HCT116 (cell line): ENCODE data around the gene SLC14A1. TPM values are rescaled to one million over a fixed set of nuclear protein-coding genes. Genes with fewer than 3 reads are reported as not detected.
"Not testable (repeated sequence)": the region's sequence is repeated elsewhere in the genome, so short reads cannot be mapped to it uniquely, and the experiment has no call there.

Source experiments
- ATAC-seq: fragments of 200-7000 bp; cut with Tn5 transposase; 2 replicates; pipeline ENCODE4 v1.9.1; 2020; ENCODE audit warnings: mild to moderate bottlenecking, moderate library complexity
- BruUV-seq: library from RNA; stranded (reverse); fragments of 400-500 nt; replicated peaks from 2 replicates; lab custom pipeline; 2021; lab: Mats Ljungman, UMichigan
- CTCF ChIA-PET: fragments of 300-600 bp; sonication (Branson Sonifier 250); formaldehyde crosslinking; loops from one replicate; lab custom pipeline; 2021; ENCODE audit warnings: antibody characterized with exemption; lab: Charles Lee
- POLR2A ChIA-PET: fragments of 300-600, 350-600 bp; sonication (Branson Sonifier 250); formaldehyde crosslinking; loops from one replicate; lab custom pipeline; 2021; ENCODE audit warnings: antibody characterized with exemption; lab: Charles Lee
- RAD21 ChIA-PET, 2 experiments: fragments of 300-600 bp; sonication (Branson Sonifier 250); formaldehyde crosslinking; loops; one replicate each; lab custom pipeline; 2023; ENCODE audit warnings: low total read pairs in 2 of 2; ENCODE audit not compliant: uncharacterized antibody in 2 of 2, unreplicated experiment in 2 of 2, low non-redundant PET in 1 of 2; lab: Charles Lee
- DNase-seq: peaks from one replicate; pipeline ENCODE4 v3.0.0-alpha.2; 2010; ENCODE audit warnings: low read depth, low spot score
- H2AFZ ChIP-seq: fragments of 200-600 bp; shearing (Covaris generic), sonication (generic); 2 replicates; pipeline ENCODE4 v1.6.1; 2017; ENCODE audit warnings: low read depth, mixed run types, mixed read lengths, antibody characterized with exemption, low read length; ENCODE audit not compliant: poor library complexity, severe bottlenecking
- H3K27ac ChIP-seq: 2 replicates; pipeline ENCODE4 v1.5.1; 2012; ENCODE audit warnings: low read depth, low read length
- H3K27me3 ChIP-seq: fragments of 200-600 bp; sonication (generic); 2 replicates; pipeline ENCODE4 v1.6.1; 2016; ENCODE audit warnings: mixed run types, low read length, mixed read lengths; ENCODE audit not compliant: insufficient read depth
- H3K36me3 ChIP-seq, 2 experiments: fragments of 200-500 bp in 1 of 2; fragments of 200-600 bp in 1 of 2; sonication (Bioruptor generic) in 1 of 2; sonication (generic) in 1 of 2; 2 replicates each; pipeline versions ENCODE4 v1.5.1 to v1.6.1; 2014 to 2016; ENCODE audit warnings: low read length in 2 of 2, inconsistent platforms in 1 of 2, mixed read lengths in 1 of 2, mixed run types in 1 of 2; ENCODE audit not compliant: insufficient read depth in 2 of 2, control insufficient read depth in 1 of 2
- H3K4me1 ChIP-seq, 2 experiments: fragments of 200-600 bp in 1 of 2; sonication (generic) in 1 of 2; 2 replicates each; pipeline versions ENCODE4 v1.5.1 to v1.6.1; 2012 to 2017; ENCODE audit warnings: low read length in 2 of 2, inconsistent platforms in 1 of 2, mild to moderate bottlenecking in 1 of 2, mixed read lengths in 1 of 2, mixed run types in 1 of 2, moderate library complexity in 1 of 2; ENCODE audit not compliant: insufficient read depth in 2 of 2, control insufficient read depth in 1 of 2
- H3K4me2 ChIP-seq: fragments of 200-600 bp; sonication (generic); 2 replicates; pipeline ENCODE4 v1.6.1; 2017; ENCODE audit warnings: mixed run types, low read length, mixed read lengths
- H3K4me3 ChIP-seq, 2 experiments: fragments of 200-600 bp in 1 of 2; sonication (generic) in 1 of 2; replicated peaks in 1 of 2; 2 replicates each; pipeline ENCODE4 v1.5.1; 2011 to 2016; ENCODE audit warnings: low read length in 2 of 2, control low read depth in 1 of 2, low read depth in 1 of 2, mild to moderate bottlenecking in 1 of 2, mixed read lengths in 1 of 2, mixed run types in 1 of 2
- H3K79me2 ChIP-seq: fragments of 200-600 bp; sonication (generic); 2 replicates; pipeline ENCODE4 v1.6.1; 2017; ENCODE audit warnings: mild to moderate bottlenecking, mixed run types, low read length, moderate library complexity, mixed read lengths; ENCODE audit not compliant: insufficient read depth
- H3K9ac ChIP-seq: fragments of 200-600 bp; sonication (generic); 2 replicates; pipeline ENCODE4 v1.6.1; 2016; ENCODE audit warnings: low read length, mixed read lengths
- H3K9me2 ChIP-seq: fragments of 200-600 bp; sonication (generic), shearing (Covaris generic); 2 replicates; pipeline ENCODE4 v1.6.1; 2017; ENCODE audit warnings: mixed run types, mild to moderate bottlenecking, moderate library complexity; ENCODE audit not compliant: insufficient read depth
- H3K9me3 ChIP-seq, 2 experiments: fragments of 200-500 bp in 1 of 2; fragments of 200-600 bp in 1 of 2; sonication (Bioruptor generic) in 1 of 2; sonication (generic) in 1 of 2; 2 replicates each; pipeline ENCODE4 v1.6.1; 2014 to 2017; ENCODE audit warnings: low read length in 2 of 2, mixed read lengths in 2 of 2, inconsistent platforms in 1 of 2, low read depth in 1 of 2, mild to moderate bottlenecking in 1 of 2, mixed run types in 1 of 2, moderate library complexity in 1 of 2; ENCODE audit not compliant: control insufficient read depth in 1 of 2, insufficient read depth in 1 of 2
- H4K20me1 ChIP-seq: fragments of 200-600 bp; sonication (generic), shearing (Covaris generic); 2 replicates; pipeline ENCODE4 v1.6.1; 2017; ENCODE audit warnings: mixed run types, mild to moderate bottlenecking, moderate library complexity; ENCODE audit not compliant: insufficient read depth
- POLR2A ChIP-seq: IDR thresholded peaks from 2 replicates; pipeline ENCODE4 v1.7.0; 2011; ENCODE audit warnings: borderline replicate concordance; ENCODE audit not compliant: insufficient read depth, insufficient read length; ENCODE audit errors: extremely low read depth
- RAD21 ChIP-seq: IDR thresholded peaks from 2 replicates; pipeline ENCODE4 v1.6.1; 2012; ENCODE audit warnings: low read depth, mild to moderate bottlenecking
- SRF ChIP-seq: IDR thresholded peaks from 2 replicates; pipeline ENCODE4 v1.6.1; 2012; ENCODE audit warnings: low read depth
- TCF7L2 ChIP-seq: IDR thresholded peaks from 2 replicates; pipeline ENCODE4 v1.7.0; 2011; ENCODE audit warnings: borderline replicate concordance, inconsistent platforms; ENCODE audit not compliant: insufficient read depth, insufficient read length; ENCODE audit errors: extremely low read depth
- ZFX ChIP-seq: fragments of 450-650 bp; IDR thresholded peaks from 2 replicates; pipeline ENCODE4 v1.6.1; 2017
- ZNF274 ChIP-seq: fragments of 200-500 bp; sonication (Bioruptor generic); IDR thresholded peaks from 2 replicates; pipeline ENCODE4 v1.6.1; 2014; ENCODE audit warnings: mild to moderate bottlenecking, low read depth, low read length, inconsistent platforms
- intact Hi-C: fragments of 100-400 bp; cut with micrococcal nuclease; formaldehyde crosslinking; loops from 2 replicates; pipeline ENCODE4 v1.10.0; 2022
- total RNA-seq: library from RNA; stranded (reverse); gene quantifications from one replicate; pipeline ENCODE4 v1.2.1, GENCODE V29; 2021; ENCODE audit not compliant: unreplicated experiment
- TF ChIP-seq, protein P1 (sequence below): IDR thresholded peaks from 2 replicates; pipeline ENCODE4 v1.6.1; 2012
- TF ChIP-seq, protein P2 (sequence below): IDR thresholded peaks from 2 replicates; pipeline ENCODE4 v1.6.1; 2012

The SLC14A1 gene
- total RNA-seq, 1 experiment from 2014 or later = not detected

DNA sequence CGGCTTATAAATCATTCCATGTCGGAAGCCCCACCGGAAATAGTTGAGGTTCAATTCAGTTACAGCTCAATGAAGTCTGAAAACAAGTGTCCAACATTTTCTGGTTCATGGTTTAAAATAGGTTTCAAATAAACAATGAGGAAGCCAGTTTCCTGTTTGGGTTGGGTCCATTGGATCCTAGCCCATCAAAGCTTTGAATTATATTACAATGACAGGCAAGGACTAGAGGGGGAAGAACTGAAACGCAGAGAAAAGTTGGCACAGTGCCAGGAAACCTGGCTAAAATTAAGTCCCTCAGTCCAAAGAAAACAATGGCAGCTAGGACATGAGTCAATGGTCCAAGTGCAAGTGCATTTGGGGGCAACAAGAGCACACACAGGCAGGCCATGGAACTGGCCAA is 32.0 kb downstream of the SLC14A1 start:
- H3K27me3 ChIP-seq = no peaks in the 10 kb centered on the region
- ChIA-PET CTCF (no interaction called here), RAD21 (interaction anchor here in 1 of 2 experiments (0.5 kb wide), 1 partner anchor 63 kb away, joined by 3 read pairs; no protein-coding TSS in a partner anchor), POLR2A (no interaction called here)
- intact Hi-C loops = no loop called here
- H3K4me3 ChIP-seq = no peak overlapping the region
- H3K79me2 ChIP-seq = no peaks in the 10 kb centered on the region
- H3K4me1 ChIP-seq = peaks cover 0 to 9% of the 10 kb centered on the region in 2 experiments; a peak in 1 of 4 replicates
- no peaks in the 10 kb centered on the region for H3K36me3 ChIP-seq
- DNase-seq = no peak
- no peak overlapping the region for H3K9ac ChIP-seq
- no peaks in the 10 kb centered on the region for H4K20me1 ChIP-seq
- no peak overlapping the region for H3K4me2 ChIP-seq
- no peak for ATAC-seq
- H3K27ac ChIP-seq = no peak overlapping the region
- TF ChIP-seq ZNF274 = no peak
- TF ChIP-seq RAD21 = no peak
- no peak for TF ChIP-seq ZFX
- H3K9me2 ChIP-seq = no peaks in the 10 kb centered on the region
- no peaks in the 10 kb centered on the region for H3K9me3 ChIP-seq
- no TSS peak for BruUV-seq
- no peak overlapping the region for H2AFZ ChIP-seq

DNA sequence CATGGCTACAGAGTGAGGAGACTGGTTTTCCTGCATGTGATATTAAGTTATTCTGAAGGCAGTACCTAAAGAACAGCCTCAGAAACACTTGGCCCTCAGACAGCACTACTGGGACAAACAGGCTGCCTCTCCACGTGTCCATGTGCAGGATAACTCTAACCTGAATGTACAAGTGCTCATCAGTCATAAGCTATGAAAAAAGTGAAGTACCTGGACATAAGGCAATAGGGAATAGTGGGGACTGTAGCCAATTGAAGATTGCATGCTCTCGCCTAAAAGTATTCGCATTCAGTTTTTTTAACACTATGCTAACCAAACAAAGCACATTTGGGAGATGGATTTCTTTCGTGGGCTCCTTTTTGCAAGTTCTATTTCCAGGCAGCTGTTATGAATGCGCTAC is 33.0 kb downstream of the SLC14A1 start:
- ATAC-seq (no peak), DNase-seq (no peak)
- Histone ChIP-seq H3K4me2 (no peak overlapping the region), H3K4me1 (peaks cover 0 to 9% of the 10 kb centered on the region in 2 experiments; a peak in 1 of 4 replicates), H3K36me3 (no peaks in the 10 kb centered on the region), H3K9me3 (no peaks in the 10 kb centered on the region), H2AFZ (no peak overlapping the region), H3K27ac (no peak overlapping the region), H3K9ac (no peak overlapping the region), H3K79me2 (no peaks in the 10 kb centered on the region), H3K27me3 (no peaks in the 10 kb centered on the region), H3K9me2 (no peaks in the 10 kb centered on the region), H4K20me1 (no peaks in the 10 kb centered on the region), H3K4me3 (no peak overlapping the region)
- no TSS peak for BruUV-seq
- CTCF ChIA-PET = no interaction called here
- POLR2A ChIA-PET = no interaction called here
- RAD21 ChIA-PET = no interaction called here
- TF ChIP-seq ZNF274 (no peak), SRF (no peak), TCF7L2 (no peak), POLR2A (no peak)
- TF ChIP-seq, protein P1, sequence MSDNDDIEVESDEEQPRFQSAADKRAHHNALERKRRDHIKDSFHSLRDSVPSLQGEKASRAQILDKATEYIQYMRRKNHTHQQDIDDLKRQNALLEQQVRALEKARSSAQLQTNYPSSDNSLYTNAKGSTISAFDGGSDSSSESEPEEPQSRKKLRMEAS = no peak
- TF ChIP-seq, protein P2, sequence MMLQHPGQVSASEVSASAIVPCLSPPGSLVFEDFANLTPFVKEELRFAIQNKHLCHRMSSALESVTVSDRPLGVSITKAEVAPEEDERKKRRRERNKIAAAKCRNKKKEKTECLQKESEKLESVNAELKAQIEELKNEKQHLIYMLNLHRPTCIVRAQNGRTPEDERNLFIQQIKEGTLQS = no peak
- intact Hi-C loops = no loop called here

DNA sequence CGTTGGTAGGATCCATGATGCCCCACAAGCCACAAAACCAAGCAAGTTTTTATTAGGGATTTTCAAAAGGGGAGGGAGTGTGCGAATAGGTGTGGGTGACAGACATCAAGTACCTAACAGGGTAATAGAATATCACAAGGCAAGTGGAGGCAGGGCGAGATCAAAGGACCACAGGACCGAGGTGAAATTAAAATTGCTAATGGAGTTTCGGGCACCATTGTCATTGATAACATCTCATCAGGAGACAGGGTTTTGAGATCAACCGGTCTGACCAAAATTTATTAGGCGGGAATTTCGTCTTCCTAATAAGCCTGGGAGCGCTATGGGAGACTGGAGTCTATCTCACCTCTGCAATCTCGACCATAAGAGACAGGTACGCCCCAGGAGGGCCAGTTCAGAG is 33.7 kb downstream of the SLC14A1 start:
- H4K20me1 ChIP-seq, H3K27me3 ChIP-seq, H3K4me2 ChIP-seq, H3K9me3 ChIP-seq, H3K9ac ChIP-seq, DNase-seq, H2AFZ ChIP-seq, CTCF ChIA-PET, BruUV-seq, RAD21 ChIA-PET, intact Hi-C loops, H3K9me2 ChIP-seq, H3K4me3 ChIP-seq, H3K4me1 ChIP-seq, H3K79me2 ChIP-seq, H3K36me3 ChIP-seq, POLR2A ChIA-PET, ATAC-seq, H3K27ac ChIP-seq: not testable (repeated sequence)
